Measurements from ENCODE around the gene EVI5. TPM values are rescaled to one million over a fixed set of nuclear protein-coding genes. Genes with fewer than 3 reads are reported as not detected.

EVI5 gene
- polyA plus RNA-seq, 1 donor from 2014 or later, result 8.5 TPM

- no peak overlapping the region for H3K27ac ChIP-seq (ENCODE audit: low read length)
- no peak for TF ChIP-seq EZH2 (IDR thresholded peaks at IDR 0.05; ENCODE audit: borderline replicate concordance, insufficient read depth, low read length, poor library complexity, severe bottlenecking)
- no peak for TF ChIP-seq TAF1 (IDR thresholded peaks at IDR 0.05; ENCODE audit: low read depth)
- TF ChIP-seq SMC3 (conservative IDR thresholded peaks at IDR 0.05; ENCODE audit: poor library complexity), result no peak
- TF ChIP-seq CTCF (IDR thresholded peaks at IDR 0.05; ENCODE audit: poor library complexity, severe bottlenecking), result no peak
- TF ChIP-seq, protein P1, sequence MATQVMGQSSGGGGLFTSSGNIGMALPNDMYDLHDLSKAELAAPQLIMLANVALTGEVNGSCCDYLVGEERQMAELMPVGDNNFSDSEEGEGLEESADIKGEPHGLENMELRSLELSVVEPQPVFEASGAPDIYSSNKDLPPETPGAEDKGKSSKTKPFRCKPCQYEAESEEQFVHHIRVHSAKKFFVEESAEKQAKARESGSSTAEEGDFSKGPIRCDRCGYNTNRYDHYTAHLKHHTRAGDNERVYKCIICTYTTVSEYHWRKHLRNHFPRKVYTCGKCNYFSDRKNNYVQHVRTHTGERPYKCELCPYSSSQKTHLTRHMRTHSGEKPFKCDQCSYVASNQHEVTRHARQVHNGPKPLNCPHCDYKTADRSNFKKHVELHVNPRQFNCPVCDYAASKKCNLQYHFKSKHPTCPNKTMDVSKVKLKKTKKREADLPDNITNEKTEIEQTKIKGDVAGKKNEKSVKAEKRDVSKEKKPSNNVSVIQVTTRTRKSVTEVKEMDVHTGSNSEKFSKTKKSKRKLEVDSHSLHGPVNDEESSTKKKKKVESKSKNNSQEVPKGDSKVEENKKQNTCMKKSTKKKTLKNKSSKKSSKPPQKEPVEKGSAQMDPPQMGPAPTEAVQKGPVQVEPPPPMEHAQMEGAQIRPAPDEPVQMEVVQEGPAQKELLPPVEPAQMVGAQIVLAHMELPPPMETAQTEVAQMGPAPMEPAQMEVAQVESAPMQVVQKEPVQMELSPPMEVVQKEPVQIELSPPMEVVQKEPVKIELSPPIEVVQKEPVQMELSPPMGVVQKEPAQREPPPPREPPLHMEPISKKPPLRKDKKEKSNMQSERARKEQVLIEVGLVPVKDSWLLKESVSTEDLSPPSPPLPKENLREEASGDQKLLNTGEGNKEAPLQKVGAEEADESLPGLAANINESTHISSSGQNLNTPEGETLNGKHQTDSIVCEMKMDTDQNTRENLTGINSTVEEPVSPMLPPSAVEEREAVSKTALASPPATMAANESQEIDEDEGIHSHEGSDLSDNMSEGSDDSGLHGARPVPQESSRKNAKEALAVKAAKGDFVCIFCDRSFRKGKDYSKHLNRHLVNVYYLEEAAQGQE (IDR thresholded peaks at IDR 0.05; ENCODE audit: borderline replicate concordance), result no peak
- no peak for TF ChIP-seq POLR2AphosphoS5 (IDR thresholded peaks at IDR 0.05)
- TF ChIP-seq RAD21 (conservative IDR thresholded peaks at IDR 0.05), result no peak
- TF ChIP-seq MXI1 (conservative IDR thresholded peaks at IDR 0.05; ENCODE audit: poor library complexity, severe bottlenecking), result no peak
- TF ChIP-seq EP300 (conservative IDR thresholded peaks at IDR 0.05; ENCODE audit: poor library complexity, severe bottlenecking), result no peak
- no peaks in the 10 kb centered on the region for H3K9me3 ChIP-seq (ENCODE audit: low read length)
- H3K79me2 ChIP-seq (replicated peaks; ENCODE audit: insufficient read depth, low read length), result no peaks in the 10 kb centered on the region
- H4K20me1 ChIP-seq (ENCODE audit: insufficient read depth), result no peaks in the 10 kb centered on the region
- no peak overlapping the region for H2AFZ ChIP-seq (ENCODE audit: low read depth, low read length)
- no peaks in the 10 kb centered on the region for H3K27me3 ChIP-seq (ENCODE audit: insufficient read depth, low read depth, low read length)
- no peaks in the 10 kb centered on the region for H3K9me2 ChIP-seq (ENCODE audit: insufficient read depth, low read length)
- H3K4me3 ChIP-seq (ENCODE audit: low read length), result no peak overlapping the region
- H3K9ac ChIP-seq (ENCODE audit: low read length), result no peak overlapping the region
- no peaks in the 10 kb centered on the region for H3F3A ChIP-seq (ENCODE audit: insufficient read depth, low read length, poor library complexity, severe bottlenecking)
- H3K4me2 ChIP-seq (ENCODE audit: low read length), result no peak overlapping the region
- no peaks in the 10 kb centered on the region for H3K36me3 ChIP-seq (ENCODE audit: insufficient read depth, low read length)
Observed at GRCh38 chr1:92690212-92690906, 94.5 kb downstream of the EVI5 start.

- H3F3A ChIP-seq (ENCODE audit: insufficient read depth, low read length, poor library complexity, severe bottlenecking), result no peaks in the 10 kb centered on the region
- no peak overlapping the region for H3K27ac ChIP-seq (ENCODE audit: low read length)
- H3K4me2 ChIP-seq (ENCODE audit: low read length), result no peak overlapping the region
- H3K9me2 ChIP-seq (ENCODE audit: insufficient read depth, low read length), result no peaks in the 10 kb centered on the region
- H3K9ac ChIP-seq (ENCODE audit: low read length), result no peak overlapping the region
- H3K36me3 ChIP-seq (ENCODE audit: insufficient read depth, low read length), result no peaks in the 10 kb centered on the region
- no peaks in the 10 kb centered on the region for H3K9me3 ChIP-seq (ENCODE audit: low read length)
- no peaks in the 10 kb centered on the region for H3K27me3 ChIP-seq (ENCODE audit: insufficient read depth, low read depth, low read length)
- no peaks in the 10 kb centered on the region for H4K20me1 ChIP-seq (ENCODE audit: insufficient read depth)
- H3K4me3 ChIP-seq (ENCODE audit: low read length), result no peak overlapping the region
- no peak overlapping the region for H2AFZ ChIP-seq (ENCODE audit: low read depth, low read length)
- H3K79me2 ChIP-seq (replicated peaks; ENCODE audit: insufficient read depth, low read length), result no peaks in the 10 kb centered on the region
- TF ChIP-seq EZH2 (IDR thresholded peaks at IDR 0.05; ENCODE audit: borderline replicate concordance, insufficient read depth, low read length, poor library complexity, severe bottlenecking), result no peak
- no peak for TF ChIP-seq CTCF (IDR thresholded peaks at IDR 0.05; ENCODE audit: poor library complexity, severe bottlenecking)
- TF ChIP-seq SMC3 (conservative IDR thresholded peaks at IDR 0.05; ENCODE audit: poor library complexity), result no peak
- TF ChIP-seq TAF1 (IDR thresholded peaks at IDR 0.05; ENCODE audit: low read depth), result no peak
- no peak for TF ChIP-seq MXI1 (conservative IDR thresholded peaks at IDR 0.05; ENCODE audit: poor library complexity, severe bottlenecking)
- TF ChIP-seq RAD21 (conservative IDR thresholded peaks at IDR 0.05), result no peak
Observed at GRCh38 chr1:92679980-92680379, 104.9 kb downstream of the EVI5 start.
